H54 (cell line): Measurements from ENCODE around the gene TRIM14.

ENCODE experiments used
- DNase-seq: peaks from one replicate; pipeline ENCODE4 v3.0.0; 2011; ENCODE audit warnings: low spot score, mixed read lengths; ENCODE audit not compliant: insufficient read length
- FAIRE-seq: peaks from 3 replicates; lab custom pipeline; 2011; peaks lifted over from hg19 to GRCh38; lab: Jason Lieb, UNC
- POLR2A ChIP-seq: IDR thresholded peaks from 2 replicates; pipeline ENCODE4 v1.6.1; 2011; ENCODE audit warnings: low read depth, mild to moderate bottlenecking, low read length

The TRIM14 gene

GRCh38 chr9:98148486-98148885, 29.5 kb upstream of the TRIM14 start:
- no peak for DNase-seq
- no peak for TF ChIP-seq POLR2A
- FAIRE-seq = no peak

GRCh38 chr9:98147582-98147981, 28.6 kb upstream of the TRIM14 start:
- no peak for DNase-seq
- TF ChIP-seq POLR2A = no peak
- no peak for FAIRE-seq

GRCh38 chr9:98146101-98146991, 27.3 kb upstream of the TRIM14 start:
- no peak for FAIRE-seq
- peak; percentile 81 for DNase-seq
- TF ChIP-seq POLR2A = no peak

- FAIRE-seq (no peak), DNase-seq (no peak)
- no peak for TF ChIP-seq POLR2A
Observed at GRCh38 chr9:98144631-98145030, 25.6 kb upstream of the TRIM14 start.

GRCh38 chr9:98144076-98144475, 25.1 kb upstream of the TRIM14 start:
- FAIRE-seq (no peak), DNase-seq (no peak)
- no peak for TF ChIP-seq POLR2A

GRCh38 chr9:98142925-98143481, 24.0 kb upstream of the TRIM14 start:
- DNase-seq (no peak), FAIRE-seq (no peak)
- TF ChIP-seq POLR2A = no peak

- FAIRE-seq (peak; percentile 43), DNase-seq (peak; percentile 83)
- no peak for TF ChIP-seq POLR2A
Observed at GRCh38 chr9:98142182-98142907, 23.3 kb upstream of the TRIM14 start.

DNA sequence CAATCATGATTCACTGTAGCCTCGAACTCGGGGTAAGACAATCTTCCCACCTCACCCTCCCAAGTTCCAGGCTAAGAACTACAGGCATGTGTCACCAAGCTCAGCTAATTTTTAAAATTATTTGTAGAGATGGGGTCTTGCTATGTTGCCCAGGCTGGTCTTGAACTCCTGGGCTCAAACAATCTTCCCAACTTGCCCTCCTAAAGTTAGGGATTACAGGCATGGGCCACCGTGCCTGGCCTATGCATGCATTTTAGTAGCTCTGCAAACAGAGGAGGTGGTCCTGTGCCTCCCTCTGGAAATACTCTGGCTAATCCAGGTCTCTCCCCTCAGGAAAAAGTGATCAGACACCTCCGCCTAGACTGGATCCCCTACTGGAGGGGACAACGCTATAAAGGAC, 21.5 kb upstream of the TRIM14 start:
- DNase-seq = no peak
- no peak for FAIRE-seq
- no peak for TF ChIP-seq POLR2A

DNA sequence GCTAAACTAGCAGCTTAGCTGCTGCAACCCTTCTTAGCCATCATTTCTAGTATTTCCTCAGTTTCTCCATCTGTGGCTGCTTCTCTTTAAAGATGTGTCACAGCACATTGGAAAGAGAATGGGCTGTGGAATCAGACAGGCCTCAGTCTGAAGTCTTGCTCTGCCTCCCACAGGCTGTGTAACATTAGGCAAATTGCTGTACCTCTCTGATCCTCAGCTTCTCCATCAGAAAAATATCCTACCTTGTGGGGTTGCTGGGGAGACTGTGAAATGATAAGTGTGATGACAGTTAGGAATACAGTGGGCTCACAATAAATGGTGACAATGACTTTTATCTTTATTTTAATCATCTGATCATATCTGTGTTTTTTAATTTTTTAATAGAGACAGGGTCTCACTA, 17.5 kb upstream of the TRIM14 start:
- FAIRE-seq (no peak), DNase-seq (no peak)
- no peak for TF ChIP-seq POLR2A

- no peak for DNase-seq
- no peak for FAIRE-seq
- no peak for TF ChIP-seq POLR2A
Observed at GRCh38 chr9:98135938-98136337, 16.9 kb upstream of the TRIM14 start.

GRCh38 chr9:98135558-98135934, 16.5 kb upstream of the TRIM14 start:
- DNase-seq (no peak), FAIRE-seq (no peak)
- TF ChIP-seq POLR2A = no peak

GRCh38 chr9:98134702-98135557, 15.9 kb upstream of the TRIM14 start:
- no peak for TF ChIP-seq POLR2A
- FAIRE-seq = no peak

DNA sequence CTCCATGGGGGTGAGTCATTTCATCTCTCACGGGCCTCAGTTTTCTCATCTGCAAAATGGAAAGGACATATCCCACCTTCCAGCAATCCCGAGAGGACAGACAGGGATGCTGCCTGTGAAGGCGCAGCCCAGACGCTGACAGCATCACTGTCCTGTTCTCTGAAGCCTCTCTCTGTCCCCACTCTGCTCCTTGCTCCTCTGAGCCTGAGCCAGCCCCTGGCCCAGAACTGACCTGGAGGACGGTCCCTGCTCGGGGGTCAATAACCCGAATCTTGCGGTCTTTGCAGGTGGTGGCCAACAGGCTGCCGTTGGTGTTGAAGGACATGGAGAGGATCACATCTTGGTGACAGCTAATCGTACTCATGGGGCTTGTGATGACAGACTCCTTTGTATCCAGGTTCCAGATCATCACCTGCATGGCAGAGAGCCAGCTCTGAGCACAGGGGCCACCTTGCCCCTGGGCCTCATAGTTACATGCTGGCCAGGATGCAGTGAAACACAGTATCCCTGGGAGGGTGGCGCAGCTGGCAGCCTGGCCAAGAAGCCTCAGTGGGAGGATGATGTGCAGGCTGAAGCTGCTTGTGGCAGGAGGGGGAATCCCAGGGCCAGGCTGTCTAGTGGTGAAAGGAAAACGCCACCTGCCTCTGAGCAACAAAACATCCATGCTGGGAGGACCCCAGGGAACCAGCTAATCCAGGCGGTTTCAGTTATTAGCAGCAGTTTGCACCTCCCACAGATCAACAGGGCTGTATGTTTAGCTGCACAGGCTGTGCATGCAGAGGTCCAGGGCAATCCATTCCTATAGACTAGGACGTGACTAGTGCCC, 14.0 kb upstream of the TRIM14 start:
- no peak for TF ChIP-seq POLR2A
- FAIRE-seq = no peak
- no peak for DNase-seq

More at GRCh38 chr9:98134702-98135557, 15.9 kb upstream of the TRIM14 start:
- no peak for DNase-seq
